T-cell (primary cell): ENCODE results near the gene CCL15. TPM values are rescaled to one million over a fixed set of nuclear protein-coding genes. Genes with fewer than 3 reads are reported as not detected.

ENCODE experiments used
- ATAC-seq, 4 experiments: fragments of 200-7000 bp in 3 of 4; fragments of 150-1000 bp in 1 of 4; cut with Tn5 transposase; replicated peaks in 1 of 4; 1 replicate in 3 of 4; 2 replicates in 1 of 4; pipeline ENCODE4 v1.10.0; 2021; ENCODE audit warnings: moderate library complexity in 3 of 4, mild to moderate bottlenecking in 2 of 4, moderate number of reproducible peaks in 1 of 4
- CTCF ChIA-PET, 2 donors: fragments of 300-600 bp; sonication (Branson Sonifier 250); formaldehyde crosslinking; loops; one replicate each; lab custom pipeline; 2022; ENCODE audit warnings: antibody characterized with exemption in 2 of 2; lab: Charles Lee
- POLR2A ChIA-PET, 2 donors: fragments of 300-600 bp; sonication (Branson Sonifier 250); formaldehyde crosslinking; loops; one replicate each; lab custom pipeline; 2022; ENCODE audit warnings: antibody characterized with exemption in 2 of 2; lab: Charles Lee
- DNase-seq, 35 experiments: peaks; one replicate each; pipeline versions ENCODE4 v3.0.0 to v3.0.0-alpha.2; 2013 to 2023
- H3K27ac ChIP-seq: one replicate; pipeline ENCODE4 v1.5.1; 2013; ENCODE audit warnings: low read length
- H3K27me3 ChIP-seq, 2 experiments: replicated peaks in 1 of 2; 1 replicate in 1 of 2; 2 replicates in 1 of 2; pipeline versions ENCODE4 v1.6.1 to v1.7.0; 2013; ENCODE audit warnings: low read length in 1 of 2, mixed read lengths in 1 of 2; ENCODE audit not compliant: control insufficient read depth in 2 of 2, insufficient read depth in 2 of 2; ENCODE audit errors: extremely low read depth in 1 of 2
- H3K36me3 ChIP-seq, 2 donors: 1 replicate in 1 of 2; 2 replicates in 1 of 2; pipeline versions ENCODE4 v1.6.1 to v1.7.0; 2013; ENCODE audit warnings: low read length in 1 of 2; ENCODE audit not compliant: control insufficient read depth in 2 of 2, insufficient read depth in 1 of 2; ENCODE audit errors: extremely low read depth in 1 of 2
- H3K4me1 ChIP-seq, 2 experiments: 1 replicate in 1 of 2; 2 replicates in 1 of 2; pipeline versions ENCODE4 v1.6.1 to v1.7.0; 2013; ENCODE audit warnings: low read length in 2 of 2, mixed read lengths in 1 of 2; ENCODE audit not compliant: insufficient read depth in 2 of 2, control insufficient read depth in 1 of 2; ENCODE audit errors: extremely low read depth in 1 of 2
- H3K4me3 ChIP-seq, 2 donors: 1 replicate in 1 of 2; 2 replicates in 1 of 2; pipeline versions ENCODE4 v1.5.1 to v1.7.0; 2013; ENCODE audit warnings: mild to moderate bottlenecking in 2 of 2, low read length in 1 of 2, moderate library complexity in 1 of 2; ENCODE audit not compliant: control insufficient read depth in 1 of 2; ENCODE audit errors: extremely low read depth in 1 of 2
- H3K9me3 ChIP-seq: 2 replicates; pipeline ENCODE4 v1.7.0; 2013
- H3K27ac Mint-ChIP-seq, 2 donors: one replicate each; pipeline ENCODE4 v1.8.0; 2020 to 2021; ENCODE audit warnings: mild to moderate bottlenecking in 2 of 2, mixed read lengths in 2 of 2
- H3K27me3 Mint-ChIP-seq, 2 donors: one replicate each; pipeline ENCODE4 v1.8.0; 2021 to 2022; ENCODE audit warnings: mixed read lengths in 2 of 2
- H3K36me3 Mint-ChIP-seq: one replicate; pipeline ENCODE4 v1.8.0; 2021; ENCODE audit warnings: mixed read lengths
- H3K4me1 Mint-ChIP-seq, 3 donors: one replicate each; pipeline ENCODE4 v1.8.0; 2020 to 2022; ENCODE audit warnings: mixed read lengths in 3 of 3, mild to moderate bottlenecking in 1 of 3
- H3K4me3 Mint-ChIP-seq, 3 donors: one replicate each; pipeline ENCODE4 v1.8.0; 2020 to 2022; ENCODE audit warnings: mild to moderate bottlenecking in 3 of 3, mixed read lengths in 3 of 3, moderate library complexity in 3 of 3
- H3K9me3 Mint-ChIP-seq, 3 donors: one replicate each; pipeline ENCODE4 v1.8.0; 2020 to 2022; ENCODE audit warnings: mixed read lengths in 3 of 3
- WGBS: methylation state at CpG from one replicate; pipeline ENCODE4 v1.1.5; 2013; ENCODE audit warnings: missing lambda C conversion rate; ENCODE audit not compliant: insufficient coverage; 5-methylcytosine and 5-hydroxymethylcytosine counted together
- total RNA-seq, 35 experiments: library from RNA in 6 of 35; stranded (reverse) in 6 of 35; fragments of 120-200 nt in 1 of 35; gene quantifications; one replicate each; pipeline versions ENCODE4 v1.2.1 to v1.2.4 and lab custom pipeline; 2013 to 2026

The CCL15 gene
- total RNA-seq = not detected
- total RNA-seq (2013) = not detected
- 0 reads per million in 29 experiments for total RNA-seq (lab: John Stamatoyannopoulos, UW)

GRCh38 chr17:36001110-36001771, at the start of gene CCL15:
Gene CCL15 (minus strand): TSS chr17:36001553. CDS start chr17:36001492, 61 bp downstream.
- Histone ChIP-seq H3K4me1 (peaks cover 0 to 2% of the 10 kb centered on the region in 2 experiments), H3K27me3 (peaks cover 0 to 6% of the 10 kb centered on the region in 2 experiments), H3K27ac (no peak within 1 kb of the TSS), H3K4me3 (no peak within 1 kb of the TSS), H3K9me3 (no peaks in the 10 kb centered on the region), H3K36me3 (no peaks in the 10 kb centered on the region)
- no peaks in the 10 kb centered on the region for H3K36me3 Mint-ChIP-seq
- no peak for ATAC-seq
- peaks cover 0 to 7% of the 10 kb centered on the region in 2 donors for H3K27me3 Mint-ChIP-seq
- no peaks in the 10 kb centered on the region for H3K9me3 Mint-ChIP-seq
- H3K4me3 Mint-ChIP-seq = no peak within 1 kb of the TSS
- no peak within 1 kb of the TSS for H3K27ac Mint-ChIP-seq
- DNase-seq = no peak
- ChIA-PET POLR2A (no interaction called here), CTCF (no interaction called here)
- WGBS = 78% methylated on average over 3 of the region's 6 CpGs
- H3K4me1 Mint-ChIP-seq = peaks cover 7 to 14% (median 9%) of the 10 kb centered on the region in 3 donors

- Mint-ChIP-seq H3K27me3 (peaks cover 12 to 21% of the 10 kb centered on the region in 2 donors), H3K27ac (no peak overlapping the region), H3K4me3 (no peak overlapping the region), H3K36me3 (peaks cover 8% of the 10 kb centered on the region), H3K9me3 (peaks cover 6 to 33% (median 20%) of the 10 kb centered on the region in 3 donors), H3K4me1 (no peaks in the 10 kb centered on the region)
- CTCF ChIA-PET = no interaction called here
- no peaks in the 10 kb centered on the region for H3K36me3 ChIP-seq
- no CpG with 5 or more reads among the region's 2 CpGs for WGBS
- H3K4me3 ChIP-seq = no peak overlapping the region
- ATAC-seq = no peak
- no peak overlapping the region for H3K27ac ChIP-seq
- H3K4me1 ChIP-seq = no peaks in the 10 kb centered on the region
- no peak for DNase-seq
- peaks cover 3% of the 10 kb centered on the region for H3K9me3 ChIP-seq
- POLR2A ChIA-PET = no interaction called here
- H3K27me3 ChIP-seq = peaks cover 0 to 11% of the 10 kb centered on the region in 2 experiments
These were observed 48.3 kb upstream of the CCL15 start for GRCh38 chr17:36049643-36050042.

- Mint-ChIP-seq H3K9me3 (peaks cover 6 to 33% (median 20%) of the 10 kb centered on the region in 3 donors), H3K27ac (no peak overlapping the region), H3K4me1 (no peaks in the 10 kb centered on the region), H3K4me3 (no peak overlapping the region), H3K36me3 (peaks cover 8% of the 10 kb centered on the region), H3K27me3 (peaks cover 19 to 26% of the 10 kb centered on the region in 2 donors)
- Histone ChIP-seq H3K9me3 (peaks cover 3% of the 10 kb centered on the region), H3K4me1 (no peaks in the 10 kb centered on the region), H3K27me3 (peaks cover 0 to 11% of the 10 kb centered on the region in 2 experiments), H3K27ac (no peak overlapping the region), H3K4me3 (no peak overlapping the region), H3K36me3 (no peaks in the 10 kb centered on the region)
- CTCF ChIA-PET = no interaction called here
- POLR2A ChIA-PET = no interaction called here
- WGBS = no CpG with 5 or more reads among the region's 2 CpGs
- ATAC-seq (no peak), DNase-seq (no peak)
These were observed 46.7 kb upstream of the CCL15 start for GRCh38 chr17:36048066-36048465.

GRCh38 chr17:36036235-36036634, 34.9 kb upstream of the CCL15 start:
- ChIA-PET POLR2A (no interaction called here), CTCF (no interaction called here)
- ATAC-seq = no peak
- Mint-ChIP-seq H3K4me3 (no peak overlapping the region), H3K27me3 (peaks cover 2 to 15% of the 10 kb centered on the region in 2 donors), H3K4me1 (no peaks in the 10 kb centered on the region), H3K9me3 (no peaks in the 10 kb centered on the region), H3K27ac (no peak overlapping the region), H3K36me3 (no peaks in the 10 kb centered on the region)
- Histone ChIP-seq H3K27ac (no peak overlapping the region), H3K27me3 (peaks cover 0 to 2% of the 10 kb centered on the region in 2 experiments), H3K9me3 (no peaks in the 10 kb centered on the region), H3K36me3 (no peaks in the 10 kb centered on the region), H3K4me1 (no peaks in the 10 kb centered on the region), H3K4me3 (no peak overlapping the region)
- no peak for DNase-seq
- no CpG with 5 or more reads among the region's 4 CpGs for WGBS

GRCh38 chr17:36034127-36034526, 32.8 kb upstream of the CCL15 start:
- ChIA-PET POLR2A (no interaction called here), CTCF (no interaction called here)
- no peaks in the 10 kb centered on the region for H3K9me3 Mint-ChIP-seq
- no peak overlapping the region for H3K27ac Mint-ChIP-seq
- Histone ChIP-seq H3K9me3 (no peaks in the 10 kb centered on the region), H3K4me3 (no peak overlapping the region), H3K4me1 (no peaks in the 10 kb centered on the region), H3K36me3 (no peaks in the 10 kb centered on the region), H3K27ac (no peak overlapping the region), H3K27me3 (peaks cover 0 to 4% of the 10 kb centered on the region in 2 experiments)
- H3K27me3 Mint-ChIP-seq = peaks cover 9 to 16% of the 10 kb centered on the region in 2 donors
- no peak overlapping the region for H3K4me3 Mint-ChIP-seq
- DNase-seq (no peak), ATAC-seq (no peak)
- H3K4me1 Mint-ChIP-seq = no peaks in the 10 kb centered on the region
- H3K36me3 Mint-ChIP-seq = no peaks in the 10 kb centered on the region
- no CpG with 5 or more reads among the region's 3 CpGs for WGBS

GRCh38 chr17:36030956-36031355, 29.6 kb upstream of the CCL15 start:
- no peaks in the 10 kb centered on the region for H3K9me3 Mint-ChIP-seq
- no peak for DNase-seq
- Histone ChIP-seq H3K9me3 (no peaks in the 10 kb centered on the region), H3K4me1 (no peaks in the 10 kb centered on the region), H3K4me3 (no peak overlapping the region), H3K36me3 (no peaks in the 10 kb centered on the region), H3K27ac (no peak overlapping the region), H3K27me3 (peaks cover 0 to 8% of the 10 kb centered on the region in 2 experiments)
- POLR2A ChIA-PET = no interaction called here
- no peaks in the 10 kb centered on the region for H3K4me1 Mint-ChIP-seq
- no peak for ATAC-seq
- CTCF ChIA-PET = no interaction called here
- no peak overlapping the region for H3K4me3 Mint-ChIP-seq
- H3K27ac Mint-ChIP-seq = no peak overlapping the region
- no CpG with 5 or more reads among the region's 1 CpG for WGBS
- peaks cover 14 to 25% of the 10 kb centered on the region in 2 donors for H3K27me3 Mint-ChIP-seq
- no peaks in the 10 kb centered on the region for H3K36me3 Mint-ChIP-seq
